NCI-H1417 (cell line): ENCODE measurements around the gene ZNF780B.
"Not testable (repeated sequence)": the region's sequence is repeated elsewhere in the genome, so short reads cannot be mapped to it uniquely, and the experiment has no call there.

Source experiments
- DNase-seq, 3 experiments: peaks; one replicate each; lab custom pipeline; 2025; lab: John Stamatoyannopoulos, UW

ZNF780B gene

DNA sequence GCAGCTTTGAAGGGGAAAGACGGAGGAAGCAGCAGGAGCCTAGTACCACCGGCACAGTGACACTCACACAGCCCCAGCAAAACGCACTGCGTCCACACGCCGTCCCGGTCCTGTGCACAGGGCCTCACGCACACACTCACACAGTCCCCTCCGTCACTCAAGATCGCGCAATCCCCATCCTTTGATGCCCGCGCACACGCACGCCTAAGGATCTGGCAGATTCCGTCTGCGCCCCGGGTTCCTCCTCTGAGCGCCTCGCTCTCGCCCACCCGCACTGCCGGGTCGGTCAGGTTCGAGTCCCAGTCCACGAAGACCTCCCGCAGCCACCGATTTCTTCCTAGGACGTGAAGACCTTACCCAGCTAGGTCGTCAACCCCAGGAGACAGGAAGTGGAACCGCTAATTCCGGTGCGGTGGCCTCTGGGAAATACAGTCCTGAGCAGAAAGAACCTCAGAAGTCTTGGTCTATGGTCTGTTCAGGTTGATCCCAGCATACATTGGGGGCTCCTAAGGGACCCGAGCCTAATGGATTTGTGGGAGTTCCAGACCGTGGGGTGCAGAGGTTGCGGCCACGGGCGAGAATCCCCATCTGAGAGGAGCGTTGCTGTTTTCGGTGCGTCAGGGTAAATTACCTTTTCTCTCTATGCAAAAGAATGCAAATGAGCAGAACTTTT, at the start of gene ZNF780B:
Gene ZNF780B (minus strand): TSS at position 400 of the 673 bp plus-strand sequence. CDS start 5,899 bp downstream, outside the sequence.
- DNase-seq = peak; percentile 61 to 79 (median 70)

DNA sequence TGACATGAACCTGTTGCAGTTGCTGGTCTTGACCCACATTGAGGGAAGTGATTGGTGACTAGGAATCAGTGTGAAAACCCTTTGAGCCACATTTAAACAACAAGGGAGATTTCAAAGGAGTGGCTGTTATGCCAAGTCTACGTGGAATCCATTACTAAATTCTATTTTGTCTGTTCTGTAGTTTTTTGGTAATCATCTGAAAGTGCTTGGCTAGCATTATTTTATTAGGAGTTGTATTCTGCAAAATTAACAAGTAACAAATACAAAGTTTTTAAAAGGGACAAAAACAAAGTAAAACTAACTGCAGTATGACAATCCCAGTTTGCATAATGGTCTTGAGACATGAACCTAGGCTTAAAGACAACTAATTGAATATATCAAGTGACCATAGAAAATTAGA, 48.7 kb upstream of the ZNF780B start:
- no peak for DNase-seq

DNA sequence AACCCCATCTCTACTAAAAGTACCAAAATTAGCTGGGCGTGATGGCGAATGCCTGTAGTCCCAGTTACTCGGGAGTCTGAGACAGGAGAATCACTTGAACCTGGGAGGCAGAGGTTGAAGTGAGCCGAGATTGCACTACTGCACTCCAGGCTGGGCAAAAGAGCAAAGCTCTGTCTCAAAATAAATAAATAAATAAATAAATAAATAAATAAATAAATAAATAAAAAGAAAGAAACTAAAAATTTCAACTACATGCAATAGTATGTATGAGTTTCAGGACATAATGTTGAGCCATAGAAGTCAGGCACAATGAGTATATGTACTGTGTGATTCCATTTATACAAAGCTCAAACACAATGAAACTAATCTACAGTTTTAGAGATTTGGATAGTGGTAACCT, 47.6 kb upstream of the ZNF780B start:
- DNase-seq = no peak

DNA sequence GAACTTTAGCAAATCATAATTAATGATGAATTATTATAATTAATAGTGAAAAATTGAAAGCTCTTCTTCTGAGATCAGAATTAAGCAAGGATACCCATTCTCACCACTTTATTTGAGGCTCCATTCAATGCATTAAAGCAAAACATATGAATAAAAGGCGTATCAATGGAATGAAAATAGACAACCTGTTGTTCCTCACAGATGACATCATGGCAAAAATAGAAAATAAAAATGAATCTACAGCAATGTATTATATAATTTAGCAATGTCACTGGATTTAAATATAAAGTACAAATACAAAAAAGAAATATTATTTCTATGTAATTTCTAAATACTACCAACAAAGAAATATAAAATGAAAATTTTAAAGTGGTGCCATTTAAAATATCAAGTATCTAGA, 45.8 kb upstream of the ZNF780B start:
- DNase-seq = no peak

DNA sequence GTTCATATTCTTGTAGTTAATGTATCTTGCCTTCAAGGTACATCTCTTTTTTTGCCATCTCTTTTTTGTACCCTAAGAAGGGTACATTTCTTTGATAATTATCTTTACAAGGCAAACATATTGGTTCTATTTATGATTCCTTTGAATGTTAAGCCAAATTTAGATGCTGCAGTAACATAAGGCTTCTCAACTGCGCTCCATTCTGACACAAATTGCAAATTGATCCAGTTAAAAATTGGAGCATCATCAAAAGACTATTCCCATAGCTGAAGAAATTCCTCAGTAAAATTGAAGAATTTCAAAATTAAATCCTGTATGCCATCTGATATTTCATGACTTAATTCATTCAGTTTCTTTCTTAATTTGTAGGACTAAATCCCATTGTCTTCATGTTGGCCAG, 37.4 kb upstream of the ZNF780B start:
- no peak for DNase-seq

DNA sequence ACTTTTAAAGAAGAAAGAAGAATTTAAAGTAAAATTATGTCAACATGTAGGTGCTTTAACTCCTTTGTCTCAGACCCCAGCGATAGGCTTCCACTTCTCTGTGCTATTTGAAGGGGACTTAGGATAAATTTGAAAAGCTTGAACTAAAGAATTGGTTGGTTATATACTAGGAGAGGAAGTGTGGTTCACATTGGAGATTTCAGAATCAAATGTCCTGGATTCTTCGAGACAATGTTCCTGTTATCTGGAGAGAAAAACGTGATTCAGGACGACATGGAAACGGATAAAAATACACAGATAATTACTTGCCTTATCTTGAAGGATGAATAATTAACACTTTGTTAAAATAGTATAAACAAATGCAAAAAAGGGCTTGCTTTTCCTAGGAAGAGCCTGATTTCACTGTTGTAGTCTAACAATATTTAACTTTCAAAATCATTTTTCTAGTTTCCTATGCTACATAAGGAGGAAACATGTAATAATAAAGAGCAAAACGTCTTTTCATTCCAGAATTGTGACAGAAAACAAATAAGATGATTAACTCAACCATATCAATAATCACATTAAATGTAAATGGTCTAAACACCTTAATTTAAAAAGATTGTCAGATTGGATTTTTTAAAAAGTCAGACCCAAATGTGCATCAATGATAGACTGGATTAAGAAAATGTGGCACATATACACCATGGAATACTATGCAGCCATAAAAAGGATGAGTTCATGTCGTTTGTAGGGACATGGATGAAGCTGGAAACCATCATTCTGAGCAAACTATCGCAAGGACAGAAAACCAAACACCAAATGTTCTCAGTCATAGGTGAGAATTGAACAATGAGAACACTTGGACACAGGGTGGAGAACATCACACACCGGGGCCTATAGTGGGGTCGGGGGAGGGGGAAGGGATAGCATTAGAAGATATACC, 35.4 kb upstream of the ZNF780B start:
- DNase-seq = no peak

DNA sequence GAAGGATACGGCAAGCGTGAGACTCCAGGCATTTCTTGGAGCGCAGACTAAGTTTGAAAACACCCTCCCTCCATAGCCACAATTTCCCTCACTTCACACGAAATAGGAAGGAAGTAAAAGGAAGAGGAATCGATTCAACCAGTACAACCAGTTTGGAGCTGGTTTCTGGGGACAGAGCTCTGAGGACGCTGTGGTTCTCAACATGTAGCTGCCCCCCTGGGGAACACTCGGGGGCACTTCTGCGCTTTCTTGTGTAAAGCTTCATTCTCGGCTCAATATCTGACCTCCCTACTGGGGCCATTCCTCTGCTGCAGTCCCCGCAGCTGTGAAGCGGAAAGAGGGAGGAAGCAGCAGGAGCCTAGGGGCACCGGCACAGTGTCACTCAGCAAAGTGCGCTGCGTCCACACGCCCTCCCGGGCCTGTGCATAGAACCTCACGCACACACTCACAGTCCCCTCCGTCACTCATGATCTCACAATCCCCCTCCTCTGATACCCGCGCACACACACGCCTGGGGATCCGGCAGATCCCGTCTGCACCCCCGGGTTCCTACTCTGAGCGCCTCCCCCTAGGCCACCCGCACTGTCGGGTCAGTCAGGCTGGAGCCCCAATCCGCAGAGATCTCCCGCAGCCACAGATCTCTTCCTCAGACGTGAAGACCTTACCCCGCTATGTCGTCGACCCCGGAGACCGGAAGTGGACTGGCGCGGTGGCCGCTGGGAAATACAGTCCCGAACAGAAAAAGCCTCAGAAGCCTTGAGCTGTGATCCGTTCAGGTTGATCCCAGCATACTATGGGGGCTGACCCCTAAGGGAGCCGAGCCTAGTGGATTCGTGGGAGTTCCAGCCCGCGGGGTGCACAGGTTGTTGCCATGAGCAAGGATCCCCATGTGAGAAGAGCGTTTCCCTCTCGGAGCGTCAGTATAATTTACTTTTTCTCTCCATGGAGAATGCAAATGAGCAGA, 34.5 kb upstream of the ZNF780B start, which contains the start of gene ZNF780A:
Gene ZNF780A (minus strand): TSS at position 703 of the 964 bp plus-strand sequence. CDS start 6,190 bp downstream, outside the sequence.
- peak; percentile 71 to 89 (median 87) for DNase-seq

DNA sequence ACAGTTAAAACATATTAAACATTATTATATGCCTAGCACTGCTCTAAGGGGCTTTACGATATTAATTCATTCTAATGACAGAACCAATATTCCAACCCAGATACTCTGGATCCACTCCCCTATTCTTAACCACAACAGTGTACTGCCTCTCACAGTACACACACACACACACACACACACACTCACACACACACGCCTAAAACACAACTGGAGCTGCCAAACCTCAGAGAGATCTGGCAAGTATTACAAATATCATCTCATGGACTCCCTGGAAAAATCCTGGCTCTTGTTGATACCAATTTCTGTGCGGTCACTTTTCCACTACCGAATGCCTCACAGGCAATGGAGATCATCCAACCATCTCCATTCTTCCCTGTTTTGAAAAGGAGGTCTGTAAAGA, 33.4 kb upstream of the ZNF780B start:
- DNase-seq = no peak

DNA sequence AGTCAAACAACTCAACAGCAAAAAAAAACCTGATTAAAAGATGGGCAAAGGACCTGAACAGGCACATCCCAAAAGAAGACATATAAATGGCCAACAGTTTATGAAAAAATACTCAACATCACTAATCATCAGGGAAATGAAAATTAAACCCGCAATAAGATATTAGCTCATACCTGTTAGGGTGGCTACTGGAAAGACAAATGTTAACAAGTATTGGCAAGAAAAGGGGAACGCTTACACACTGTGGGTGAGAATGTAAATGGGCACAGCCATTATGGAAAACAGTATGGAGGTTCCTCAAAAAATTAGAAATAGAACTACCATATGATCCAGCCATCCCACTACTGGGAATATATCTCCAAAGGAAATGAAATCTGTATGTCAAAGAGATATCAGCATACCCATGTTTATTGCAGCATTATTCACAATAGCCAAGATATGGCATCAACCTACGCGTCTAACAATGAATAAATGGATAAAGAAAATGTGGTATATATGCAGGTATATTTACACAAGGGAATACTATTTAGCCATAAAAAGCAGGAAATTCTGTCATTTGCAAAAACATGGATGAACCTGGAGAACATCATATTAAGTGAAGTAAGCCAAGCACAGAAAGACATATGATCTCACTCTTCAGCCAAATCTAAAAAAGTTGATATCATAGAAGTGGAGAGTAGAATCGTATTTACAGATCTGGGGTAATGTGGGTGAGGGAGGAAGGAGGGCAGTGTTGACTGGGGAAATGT, 32.4 kb upstream of the ZNF780B start:
- DNase-seq = no peak

DNA sequence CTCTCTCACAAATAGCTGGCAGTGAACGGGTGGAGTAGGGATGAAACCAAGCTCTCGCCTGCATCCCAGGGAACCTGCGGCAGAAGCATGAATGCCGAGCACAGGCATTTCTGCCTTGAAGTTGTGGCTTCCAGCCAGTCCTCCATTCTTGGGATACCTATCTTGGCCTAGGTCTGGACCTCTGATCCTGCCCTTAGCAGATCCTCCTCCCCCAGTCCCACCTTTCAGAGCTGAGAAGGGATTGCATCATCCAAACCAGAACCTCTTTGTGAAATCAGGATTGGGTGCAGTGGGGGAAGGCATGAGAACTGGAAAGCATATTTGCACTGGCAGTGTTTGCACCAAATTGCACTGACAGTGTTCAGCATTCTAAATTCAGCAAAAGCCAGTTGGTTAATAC, 28.9 kb upstream of the ZNF780B start:
- DNase-seq = no peak

DNA sequence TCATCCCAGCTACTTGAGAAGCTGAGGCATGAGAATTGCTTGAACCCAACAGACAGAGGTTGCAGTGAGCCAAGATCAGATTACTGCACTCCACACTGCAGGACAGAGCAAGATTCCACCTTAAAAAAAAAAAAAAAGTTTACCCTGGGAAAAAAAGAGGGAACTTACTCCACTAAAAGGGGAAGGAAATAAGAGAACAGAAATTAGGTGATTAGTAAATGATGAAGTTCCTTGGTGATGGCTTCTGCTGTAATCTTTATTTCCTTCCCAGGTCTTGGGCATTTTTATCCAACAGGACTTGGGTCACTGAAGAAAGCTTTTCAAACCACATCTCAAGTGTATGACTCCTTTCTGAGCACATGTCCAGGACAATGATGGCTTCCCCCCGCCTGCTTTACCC, 25.4 kb upstream of the ZNF780B start:
- DNase-seq = no peak

- DNase-seq = no peak
These were observed 24.3 kb upstream of the ZNF780B start for GRCh38 chr19:40080289-40080688.

- DNase-seq = no peak
These were observed 22.3 kb upstream of the ZNF780B start for GRCh38 chr19:40078377-40078776.

- no peak for DNase-seq
These were observed 14.0 kb upstream of the ZNF780B start for GRCh38 chr19:40070058-40070457.

DNA sequence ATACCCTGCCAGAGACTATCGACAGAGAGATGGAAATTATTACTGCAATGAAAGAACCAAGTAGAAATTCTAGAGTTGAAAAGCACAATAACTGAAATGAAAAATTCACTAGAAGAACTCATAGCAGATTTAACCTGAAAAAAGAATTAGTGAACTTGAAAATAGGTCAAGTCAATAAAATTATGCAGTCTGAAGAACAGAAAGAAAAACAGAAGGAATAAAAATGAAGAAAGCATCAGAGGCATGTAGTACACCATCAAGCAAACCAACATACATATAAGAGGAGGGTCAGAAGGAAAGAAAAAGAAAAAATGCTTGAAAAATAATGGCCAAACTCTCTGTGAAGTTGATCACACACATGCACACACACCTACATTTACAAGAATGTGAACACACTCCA, 3.6 kb upstream of the ZNF780B start:
- DNase-seq = no peak

GRCh38 chr19:40057166-40057565, 1.1 kb upstream of the ZNF780B start:
- DNase-seq = no peak

DNA sequence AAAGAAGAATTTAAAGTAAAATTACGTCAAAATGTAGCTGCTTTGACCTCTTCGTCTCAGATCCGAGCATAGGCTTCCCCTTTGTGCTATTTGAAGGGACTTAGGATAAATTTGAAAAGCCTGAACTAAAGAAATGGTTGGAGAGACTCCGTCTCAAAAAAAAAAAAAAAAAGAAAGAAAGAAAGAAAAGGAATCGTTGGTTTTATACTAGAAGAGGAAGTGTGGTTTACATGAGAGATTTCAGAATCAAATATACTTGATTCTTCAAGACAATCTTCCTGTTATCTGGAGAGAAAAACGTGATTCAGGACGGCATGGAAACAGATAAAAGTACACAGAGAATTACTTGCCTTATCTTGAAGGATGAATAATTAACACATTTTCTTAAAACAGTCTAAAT, 474 bp upstream of the ZNF780B start:
- no peak for DNase-seq

DNA sequence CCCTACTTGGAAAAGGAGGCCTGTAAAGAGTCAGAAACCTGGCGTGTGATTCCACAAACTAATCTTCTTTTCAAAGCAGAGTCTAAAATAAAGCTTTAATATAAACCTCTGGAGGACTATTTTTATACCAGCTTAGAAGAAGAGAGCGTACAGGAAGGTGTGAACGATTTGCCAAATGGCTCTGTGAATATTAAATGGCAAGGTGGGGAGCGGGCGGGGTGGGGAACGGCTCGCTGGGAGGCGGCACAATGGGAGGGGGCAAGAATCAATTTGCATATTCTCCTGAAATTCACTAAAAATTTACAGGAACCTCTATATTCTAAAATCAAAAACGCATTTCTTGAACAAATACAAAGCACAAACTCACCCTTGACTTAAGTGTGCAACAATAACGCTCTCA, 982 bp downstream of the ZNF780B start:
- no peak for DNase-seq

- DNase-seq = no peak
These were observed 1.4 kb downstream of the ZNF780B start for GRCh38 chr19:40054632-40055031.

DNA sequence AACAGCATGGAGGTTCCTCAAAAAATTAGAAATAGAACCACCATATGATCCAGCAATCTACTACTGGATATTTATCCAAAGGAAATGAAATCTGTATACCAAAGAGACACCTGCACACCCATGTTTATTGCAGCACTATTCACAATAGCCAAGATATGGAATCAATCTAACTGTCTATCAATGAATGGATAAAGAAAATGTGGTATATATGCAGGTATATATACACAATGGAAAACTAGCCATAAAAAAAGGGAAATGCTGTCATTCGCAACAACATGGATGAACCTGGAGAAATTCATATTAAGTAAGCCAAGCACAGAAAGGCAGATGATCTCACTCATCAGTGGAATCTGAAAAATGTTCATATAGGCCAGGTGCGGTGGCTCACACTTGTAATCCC, 2.5 kb downstream of the ZNF780B start:
- DNase-seq = no peak

DNA sequence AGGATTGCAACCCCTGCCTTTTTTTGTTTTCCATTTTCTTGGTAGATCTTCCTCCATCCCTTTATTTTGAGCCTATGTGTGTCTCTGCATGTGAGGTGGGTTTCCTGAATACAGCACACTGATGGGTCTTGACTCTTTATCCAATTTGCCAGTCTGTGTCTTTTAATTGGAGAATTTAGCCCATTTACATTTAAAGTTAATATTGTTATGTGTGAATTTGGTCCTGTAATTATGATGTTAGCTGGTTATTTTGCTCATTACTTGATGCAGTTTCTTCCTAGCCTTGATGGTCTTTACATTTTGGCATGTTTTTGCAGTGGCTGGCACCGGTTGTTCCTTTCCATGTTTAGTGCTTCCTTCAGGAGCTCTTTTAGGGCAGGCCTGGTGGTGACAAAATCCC, 14.3 kb downstream of the ZNF780B start:
- not testable (repeated sequence) for DNase-seq
